NCI-H226 (cell line): Measurements from ENCODE around the gene PRIMA1.

Source experiments
- DNase-seq: peaks from one replicate; pipeline ENCODE4 v3.0.0-alpha.2; 2015

Gene PRIMA1

DNA sequence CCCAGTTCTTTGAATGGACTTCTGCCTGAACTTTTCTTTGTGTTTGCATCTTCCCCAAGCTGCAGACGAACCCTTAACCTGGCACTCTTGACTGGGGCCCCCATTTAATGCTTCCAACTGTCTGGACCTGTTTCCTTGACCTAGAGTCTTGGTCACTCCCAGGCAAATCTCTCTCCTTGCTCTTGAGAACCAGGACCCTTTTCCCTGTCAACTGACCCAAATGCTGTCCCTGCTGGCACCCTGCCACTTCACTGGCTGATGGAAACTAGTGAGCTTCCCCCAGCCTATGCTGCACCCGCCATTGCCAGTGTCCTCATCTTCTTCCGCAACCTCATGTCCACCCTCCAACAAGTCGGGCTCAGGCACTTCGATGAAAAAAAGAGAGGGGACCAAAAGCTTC is 79.5 kb downstream of the PRIMA1 start:
- no peak for DNase-seq

DNA sequence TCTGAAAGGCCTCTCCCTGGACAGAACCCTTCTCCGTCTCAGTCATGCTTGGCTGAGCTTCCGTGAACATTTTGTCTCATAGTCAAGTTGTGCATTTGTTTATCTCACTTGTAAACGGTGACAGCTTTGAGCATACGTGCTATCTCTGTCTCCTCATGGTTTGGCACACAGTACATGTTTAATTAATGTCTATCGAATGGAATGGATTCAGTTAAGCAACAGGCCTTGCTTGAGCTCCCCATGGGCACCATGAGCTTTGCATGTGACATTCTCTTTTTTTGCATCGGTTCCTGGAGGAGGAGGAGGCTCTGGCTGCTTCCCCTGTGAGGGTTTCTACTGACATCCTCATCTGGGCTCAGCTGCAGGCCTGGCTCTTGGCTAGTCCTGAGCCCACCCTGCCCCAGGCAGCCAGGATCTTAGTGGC is 80.0 kb downstream of the PRIMA1 start:
- no peak for DNase-seq

DNA sequence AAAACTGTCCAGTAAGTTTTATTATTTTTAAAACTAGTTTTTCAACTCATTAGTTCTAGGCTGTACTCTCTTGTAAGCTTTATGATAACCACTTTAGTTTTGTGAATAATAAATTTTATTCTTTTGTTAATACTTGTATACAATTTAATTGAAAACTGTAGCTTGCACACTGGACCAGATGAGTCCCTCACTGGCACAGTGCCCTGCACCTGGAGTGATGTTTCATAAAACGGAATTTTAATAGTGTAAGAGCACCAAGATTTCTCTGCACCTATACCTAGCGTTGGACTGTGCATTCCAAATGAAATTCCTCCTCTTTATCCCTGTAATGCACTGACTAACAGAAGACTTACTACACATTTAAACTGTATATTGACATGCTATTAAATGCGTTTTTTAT is 80.8 kb downstream of the PRIMA1 start:
- no peak for DNase-seq

DNA sequence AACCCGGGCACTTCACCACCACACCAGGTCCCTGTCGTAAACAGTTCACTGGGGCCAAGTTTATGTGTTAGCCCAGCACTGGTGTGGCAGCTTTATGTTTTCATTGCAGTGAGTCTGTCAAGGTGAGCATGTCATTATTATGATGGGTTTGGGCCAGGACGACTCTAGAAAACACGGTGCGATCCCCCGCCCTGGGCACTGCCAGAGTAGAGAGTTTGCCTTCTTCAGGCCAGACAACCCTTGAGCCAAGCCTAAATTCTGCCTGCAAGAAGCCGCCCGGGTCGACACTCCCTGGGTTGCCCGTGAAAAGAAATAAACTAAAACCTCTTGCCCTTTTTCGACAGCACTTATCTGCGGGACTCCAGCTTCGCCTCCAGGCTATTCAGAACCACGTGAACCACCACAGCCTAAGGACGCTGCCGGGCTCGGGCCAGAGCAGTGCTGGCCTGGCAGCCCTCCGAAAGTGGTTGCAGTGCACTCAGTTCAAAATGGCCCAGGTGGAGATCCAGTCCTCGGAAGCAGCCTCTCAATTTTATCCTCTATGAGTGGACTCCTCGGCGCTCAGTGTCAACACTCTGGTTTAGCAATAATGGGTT is 81.8 kb downstream of the PRIMA1 start:
- DNase-seq: no peak

DNA sequence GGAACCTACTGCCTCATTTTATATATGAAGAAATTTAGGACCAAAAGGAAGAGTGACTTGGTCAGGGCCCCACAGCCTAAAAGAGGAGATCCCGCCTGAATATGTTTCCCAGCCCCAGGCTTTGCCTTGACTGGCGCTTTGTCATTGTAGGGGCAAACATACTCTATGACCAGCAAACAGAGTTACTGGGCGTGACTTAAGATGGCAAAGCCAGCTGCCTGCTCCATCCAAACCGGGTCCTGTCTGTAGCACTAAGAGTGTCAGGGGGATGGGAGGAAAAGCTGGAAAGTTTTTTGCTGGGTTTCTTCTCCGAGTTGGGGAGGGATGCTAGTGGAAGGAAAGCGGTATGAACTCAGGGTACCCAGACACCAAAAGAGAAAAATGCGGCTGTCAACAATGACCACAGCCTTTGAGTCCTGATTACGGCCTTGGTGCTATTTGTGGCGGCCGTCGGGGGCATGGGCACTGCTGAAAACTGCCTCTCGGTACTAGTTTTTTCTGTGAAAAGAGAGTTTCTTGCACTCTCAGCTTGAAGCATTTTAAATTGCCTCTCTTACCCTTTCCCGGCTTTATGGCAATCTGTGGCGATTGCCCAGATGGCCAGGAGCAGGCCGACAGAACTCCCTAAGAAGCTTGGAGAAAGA is 82.7 kb downstream of the PRIMA1 start:
- DNase-seq: no peak

DNA sequence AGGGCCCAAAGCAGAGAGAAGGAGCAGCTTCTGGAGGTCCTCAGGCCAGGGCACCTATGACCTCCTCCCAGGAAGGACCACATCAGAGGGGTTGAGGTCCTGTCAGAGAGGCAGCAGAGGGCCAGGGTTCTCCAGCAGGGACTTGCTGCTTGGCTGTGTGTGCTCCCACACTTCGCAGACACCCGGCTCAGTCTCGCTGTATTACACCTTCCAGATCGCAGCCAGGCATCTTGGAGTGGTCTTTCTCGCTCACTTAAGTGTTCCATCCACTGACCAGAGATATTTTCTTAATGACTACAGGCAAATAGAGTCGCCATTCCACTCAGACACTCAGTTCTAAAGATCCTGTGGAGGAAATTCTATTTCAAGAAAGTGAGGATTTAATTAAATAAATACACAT is 84.3 kb downstream of the PRIMA1 start:
- no peak for DNase-seq

DNA sequence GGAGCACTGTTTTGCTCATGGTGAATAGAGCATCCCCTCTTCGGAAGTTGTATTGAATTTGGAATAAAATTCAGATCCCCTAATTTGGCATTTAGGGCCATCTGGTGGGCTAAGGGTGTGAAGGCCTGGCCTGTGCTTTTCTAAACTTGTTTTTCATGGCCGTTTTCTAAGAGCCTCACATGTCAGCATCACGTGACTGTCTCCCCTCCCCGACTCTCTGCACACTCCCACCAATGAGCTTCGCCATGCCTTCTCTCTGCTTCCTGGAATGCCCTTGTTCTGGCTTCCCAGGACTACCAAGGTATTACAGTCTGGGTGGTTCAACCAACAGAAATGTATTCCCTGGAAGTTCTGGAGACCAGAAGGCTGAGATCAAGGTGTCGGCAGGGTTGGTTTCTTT is 85.3 kb downstream of the PRIMA1 start:
- no peak for DNase-seq

DNA sequence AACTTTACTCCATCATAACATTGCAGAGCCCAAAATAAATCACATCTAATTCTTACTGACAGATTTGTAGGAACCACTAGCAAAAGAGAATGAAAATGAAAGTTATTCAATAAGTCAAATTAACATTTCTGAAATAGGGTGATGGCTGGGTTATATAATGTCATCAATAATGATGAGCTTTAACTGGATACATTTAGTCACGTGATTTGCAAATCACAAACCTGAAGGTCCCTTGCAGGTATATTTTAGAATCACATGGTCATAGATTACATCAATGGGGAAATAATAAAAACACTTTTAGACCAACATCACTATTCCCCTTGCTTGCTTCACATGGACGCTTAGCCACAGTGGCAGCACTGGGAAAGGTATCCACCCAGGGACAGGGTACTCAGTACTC is 86.7 kb downstream of the PRIMA1 start:
- DNase-seq: no peak

DNA sequence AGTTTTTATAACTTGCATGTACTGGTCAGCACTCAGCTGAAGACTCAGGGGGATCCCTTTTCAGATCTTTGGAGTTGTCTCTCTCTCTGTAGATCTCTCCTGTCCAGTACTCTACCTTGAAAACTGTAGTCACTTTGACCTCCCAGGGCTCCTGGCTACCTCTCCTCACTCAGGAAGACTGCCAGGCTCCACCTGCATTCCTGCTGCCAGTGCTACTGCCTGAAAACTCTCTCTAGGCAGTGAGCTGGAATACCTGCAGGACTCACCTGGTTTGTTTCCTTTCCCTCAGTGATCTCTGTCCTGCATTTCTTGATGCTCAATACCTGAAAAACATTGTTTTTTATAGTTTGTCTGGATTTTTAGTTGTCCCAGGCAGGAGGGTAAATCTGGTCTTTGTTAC is 87.4 kb downstream of the PRIMA1 start:
- DNase-seq: no peak

DNA sequence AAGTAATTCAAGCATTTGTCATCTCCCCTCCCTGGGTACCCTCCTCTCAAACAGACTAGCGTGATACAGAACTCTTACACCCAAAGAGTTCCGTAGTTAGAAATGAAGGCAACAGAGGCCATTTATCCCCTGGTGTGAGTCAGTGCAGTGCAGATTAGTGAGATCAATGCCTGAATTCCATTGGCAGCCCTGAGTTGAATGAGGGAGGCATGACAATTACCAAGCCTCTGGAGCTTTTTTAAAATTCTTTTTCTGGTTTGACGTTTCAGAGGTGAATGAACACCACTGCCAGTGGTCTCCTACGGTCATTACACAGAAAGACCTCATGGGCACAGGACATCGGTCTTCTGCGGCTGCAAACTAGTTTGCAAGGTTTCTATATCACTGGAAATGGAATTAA is 94.4 kb downstream of the PRIMA1 start:
- DNase-seq: no peak

DNA sequence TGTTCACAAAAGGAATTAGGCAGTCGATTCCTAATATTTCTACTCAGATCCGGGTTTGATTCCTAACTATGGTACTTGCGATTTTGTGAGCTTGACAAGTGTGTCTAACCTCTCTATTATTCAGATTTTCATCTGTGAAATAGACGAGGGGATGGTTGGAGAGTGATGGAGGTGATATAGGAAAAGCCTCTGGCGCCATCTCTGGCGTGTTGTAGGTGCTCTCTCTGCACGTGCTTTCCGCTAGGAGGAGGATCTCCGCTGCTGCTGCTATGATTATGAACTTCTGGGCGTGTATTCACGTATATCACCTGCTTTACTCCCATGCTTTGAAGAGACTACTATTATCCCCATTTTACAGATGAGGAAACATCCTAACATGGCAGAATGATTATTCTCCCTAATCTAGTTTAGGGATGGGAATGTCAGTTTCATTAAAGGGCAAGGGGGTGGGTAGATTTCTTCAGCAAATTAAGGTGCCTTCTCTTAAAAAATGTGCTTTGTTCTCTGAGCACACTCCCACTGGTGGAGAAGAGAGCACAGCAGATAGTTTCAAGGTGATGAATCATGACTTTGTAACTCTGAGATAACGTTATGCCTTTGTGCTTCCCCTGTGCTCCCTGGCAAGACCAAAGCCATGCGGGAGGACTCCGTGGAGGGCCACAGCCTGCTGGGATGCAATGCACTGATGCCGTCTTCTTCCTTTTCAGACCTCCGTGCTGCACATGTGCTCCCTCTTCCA is 97.1 kb downstream of the PRIMA1 start:
- DNase-seq: no peak

DNA sequence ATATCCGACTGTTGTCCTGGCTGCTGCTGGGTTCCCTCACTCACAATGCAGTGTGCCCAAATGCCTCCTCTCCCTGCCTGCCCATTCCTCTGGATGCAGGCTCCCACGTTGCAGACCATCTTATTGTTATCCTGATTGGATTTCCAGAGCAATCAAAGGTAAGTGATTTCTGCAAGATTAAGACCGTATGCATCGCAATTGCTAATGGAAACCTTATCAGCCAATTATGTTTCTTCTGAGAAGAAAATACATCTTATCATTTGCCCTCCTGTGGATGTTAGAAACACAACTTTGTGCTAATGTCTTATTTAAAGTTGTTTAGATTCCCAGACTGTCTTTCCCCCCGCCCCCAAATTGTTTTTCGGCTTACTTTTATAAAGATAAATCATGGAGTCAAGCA is 98.1 kb downstream of the PRIMA1 start:
- no peak for DNase-seq

DNA sequence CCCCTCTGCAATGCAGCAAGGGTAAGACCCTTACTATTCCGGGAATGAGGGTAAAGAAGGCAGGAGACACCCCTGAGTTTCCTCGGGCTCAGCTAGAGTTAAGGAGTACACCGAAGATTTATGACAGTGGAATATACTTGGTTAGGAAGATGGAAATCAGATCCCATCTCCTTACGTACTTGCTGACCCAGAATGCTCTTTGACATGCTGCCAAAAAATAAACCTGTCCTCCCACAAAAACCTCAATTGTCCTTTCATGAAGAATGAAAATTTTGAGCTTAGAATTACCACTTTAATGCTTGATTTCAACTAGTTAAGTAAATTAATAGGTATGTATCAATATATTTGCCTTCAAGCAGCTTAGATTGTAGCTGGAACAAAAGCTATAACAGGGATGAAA is 99.5 kb downstream of the PRIMA1 start:
- DNase-seq: no peak

DNA sequence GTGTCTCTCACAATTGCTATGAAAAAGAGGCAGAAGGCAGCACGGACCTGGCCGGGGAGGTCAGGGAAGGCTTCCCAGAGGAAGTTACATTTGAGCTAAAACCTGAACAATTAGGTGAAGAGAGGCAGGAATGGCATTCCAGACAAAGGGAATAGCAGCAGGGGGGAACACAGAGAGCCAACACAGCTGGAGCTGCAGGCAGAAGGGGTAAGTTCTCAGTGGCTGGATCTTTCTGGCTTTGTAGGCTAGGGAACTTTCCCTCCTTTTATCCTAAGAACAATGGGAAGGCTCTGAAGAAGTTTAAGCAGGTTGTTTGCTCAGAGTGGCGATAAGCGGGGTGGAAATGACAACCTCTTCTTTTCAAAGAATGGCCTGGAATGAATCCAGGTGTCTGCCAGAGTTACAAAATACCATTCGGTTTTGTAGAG is 100.0 kb downstream of the PRIMA1 start:
- DNase-seq: no peak

DNA sequence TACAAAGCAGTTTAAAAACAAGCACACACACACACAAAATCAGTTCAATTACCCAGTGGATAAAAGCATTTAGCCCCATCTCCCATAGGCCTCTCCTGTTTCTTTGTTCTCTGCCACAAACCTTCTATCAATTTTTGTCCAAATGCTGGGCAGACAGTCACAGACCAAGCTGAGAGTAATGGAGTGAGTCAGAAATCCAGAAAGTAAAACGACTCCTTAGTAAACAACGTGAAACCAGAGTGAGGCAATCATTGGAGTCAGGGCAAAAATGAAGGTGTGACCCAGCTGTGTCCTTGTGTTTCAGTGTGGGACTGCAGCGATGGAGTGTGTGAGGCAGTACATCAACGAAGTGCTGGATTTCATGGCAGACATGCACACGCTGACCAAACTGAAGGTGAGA is 102.0 kb downstream of the PRIMA1 start:
- no peak for DNase-seq

DNA sequence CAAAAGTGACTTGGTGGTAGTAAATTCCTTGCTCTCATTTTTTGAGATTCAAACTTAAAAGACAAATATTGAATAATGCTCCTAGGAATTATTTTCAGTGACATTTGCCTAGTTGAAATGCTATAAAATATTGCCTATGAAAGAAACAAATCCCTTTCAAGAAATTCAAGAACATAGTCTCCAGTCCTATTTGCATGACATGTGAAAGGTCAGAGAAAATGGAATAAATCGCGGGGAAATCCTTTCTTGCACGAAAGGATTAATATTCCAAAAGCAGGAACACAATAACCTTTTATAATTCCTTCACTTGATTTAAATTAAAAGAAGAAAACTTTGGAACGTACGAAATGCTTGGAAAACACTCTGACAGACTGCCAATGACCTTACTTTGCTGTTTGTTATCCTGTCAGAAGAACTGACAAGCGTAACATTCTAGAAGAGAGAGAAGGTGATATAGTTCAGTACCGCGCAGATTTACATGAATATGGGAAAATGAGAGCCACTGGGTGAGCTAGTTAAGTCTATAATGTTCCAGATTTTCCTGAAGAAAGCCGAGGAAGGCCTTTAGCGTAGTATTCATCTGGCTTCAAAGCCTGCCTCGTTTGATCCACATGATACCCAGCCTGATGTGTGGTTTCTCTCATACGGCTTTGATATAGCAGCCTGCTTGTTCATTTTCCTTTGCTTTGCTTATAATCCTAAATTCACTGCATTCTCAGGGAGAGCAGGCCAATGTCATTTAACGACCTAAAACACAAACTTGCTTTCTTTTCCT is 103.0 kb downstream of the PRIMA1 start:
- DNase-seq: no peak

DNA sequence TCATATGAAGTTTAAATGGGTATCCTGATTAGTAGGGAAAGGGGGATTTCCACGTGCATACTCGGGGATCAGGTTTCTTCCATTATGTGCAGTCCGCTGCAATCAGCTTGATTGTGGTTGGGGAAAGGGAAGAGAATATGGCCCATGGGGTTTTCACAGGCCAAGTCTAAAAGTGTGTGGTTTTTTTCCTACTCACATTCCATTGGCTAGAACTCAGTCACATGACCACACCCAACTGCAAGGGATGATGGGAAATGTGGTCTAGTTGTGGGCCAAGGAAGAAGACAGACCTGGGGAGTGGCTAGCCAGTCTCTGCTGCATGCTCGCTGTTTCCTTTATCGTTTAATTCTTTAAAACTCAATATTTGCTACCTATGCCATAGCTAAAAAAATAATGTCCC is 105.1 kb downstream of the PRIMA1 start:
- DNase-seq: no peak

DNA sequence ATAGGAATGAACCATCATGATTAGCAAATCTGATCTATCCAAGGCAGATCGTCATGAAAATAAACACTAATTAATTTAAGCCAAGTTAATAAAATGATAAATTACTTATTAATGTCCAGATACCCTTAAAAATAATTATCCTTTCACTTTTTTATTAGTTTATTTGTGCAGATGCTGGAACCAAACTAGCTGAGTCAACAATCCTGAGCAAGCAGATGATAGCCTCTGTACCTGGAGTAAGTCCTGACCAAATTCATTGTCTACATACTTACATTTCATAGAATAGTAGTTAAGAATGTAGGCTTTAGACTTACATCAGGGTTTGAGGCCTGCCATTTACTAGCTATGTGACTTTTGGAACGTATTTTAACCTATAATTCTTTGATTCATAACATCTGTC is 105.8 kb downstream of the PRIMA1 start:
- no peak for DNase-seq

DNA sequence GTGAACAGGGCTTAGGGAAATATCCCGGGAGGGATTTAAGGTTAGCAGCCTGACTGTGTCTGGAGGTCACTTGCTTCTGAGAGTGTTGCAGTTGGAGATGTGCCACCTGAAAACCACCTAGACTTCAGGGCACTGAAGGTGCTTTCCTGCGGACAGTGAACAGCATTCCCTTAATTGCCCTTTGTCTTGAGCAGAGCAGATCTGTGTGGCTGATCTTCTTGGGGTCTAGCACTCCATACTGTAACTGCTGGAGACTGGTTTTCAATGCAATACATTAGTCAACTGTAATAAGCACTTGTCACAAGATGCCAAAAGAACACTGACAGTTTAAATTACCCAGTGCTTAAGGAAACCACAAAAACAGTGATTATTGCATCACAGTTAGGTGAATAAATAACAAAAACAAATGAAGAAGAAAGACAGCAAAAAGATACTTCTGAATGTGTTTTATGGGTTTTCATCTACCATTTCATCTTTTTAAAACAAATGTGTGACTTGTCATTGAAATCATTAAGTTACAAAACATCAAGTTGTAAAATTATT is 111.8 kb downstream of the PRIMA1 start:
- no peak for DNase-seq

DNA sequence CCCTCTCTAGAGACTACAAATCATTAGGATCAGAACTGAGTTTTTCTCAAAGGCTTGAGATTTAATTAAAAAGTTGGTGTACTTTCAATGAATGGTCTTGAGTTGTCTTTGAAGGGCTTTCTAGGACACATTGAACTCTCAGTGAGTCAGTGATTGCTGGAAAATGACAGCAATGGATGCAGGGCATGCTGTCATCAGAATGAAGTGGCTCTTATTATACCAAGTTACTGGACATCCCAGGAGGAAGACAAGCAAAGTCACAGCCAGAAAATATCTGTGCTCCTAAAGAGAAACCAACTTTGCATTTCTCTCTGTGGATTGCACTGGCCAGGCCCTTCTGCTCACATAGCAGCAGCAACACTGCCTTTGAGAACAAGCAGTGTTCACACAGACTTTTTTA is 112.6 kb downstream of the PRIMA1 start:
- DNase-seq: no peak

DNA sequence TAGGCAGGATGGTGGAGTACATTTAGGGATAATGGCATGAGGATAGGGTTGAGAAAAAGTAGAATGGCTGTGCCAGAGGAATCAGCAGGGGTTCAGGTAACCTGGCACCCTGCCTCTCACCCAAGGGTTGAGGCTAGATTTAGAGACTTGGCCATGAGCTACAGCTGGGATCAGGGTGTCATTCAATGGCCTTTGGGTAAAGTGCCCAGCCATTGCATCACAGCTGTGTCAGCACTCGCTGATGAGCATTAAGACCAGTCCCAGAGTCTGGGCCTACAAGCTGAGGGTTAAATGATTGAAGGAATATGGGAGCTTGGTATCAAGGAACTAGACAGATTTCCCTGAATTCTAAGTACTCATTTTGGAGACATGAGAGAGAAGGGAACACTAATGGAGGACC is 113.9 kb downstream of the PRIMA1 start:
- no peak for DNase-seq

DNA sequence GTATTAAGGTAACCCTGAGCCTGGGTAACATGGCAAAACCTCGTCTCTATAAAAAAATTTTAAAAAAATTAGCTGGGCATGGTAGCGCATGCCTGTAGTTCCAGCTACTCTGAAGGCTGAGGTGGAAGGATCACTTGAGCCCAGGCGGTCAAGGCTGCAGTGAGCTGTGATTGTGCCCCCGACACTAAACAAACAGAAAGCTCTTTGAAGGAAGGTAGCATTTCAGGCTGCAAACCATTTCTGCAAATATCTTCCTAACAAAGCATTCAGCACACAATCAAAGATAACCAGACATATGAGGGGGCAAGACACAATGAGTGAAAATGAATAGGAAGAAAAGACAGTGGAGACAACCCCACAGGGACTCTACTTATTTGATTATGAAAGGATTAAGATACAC is 118.7 kb downstream of the PRIMA1 start:
- DNase-seq: no peak
